ENCODE results near the gene HDAC7.

HDAC7 gene

DNA sequence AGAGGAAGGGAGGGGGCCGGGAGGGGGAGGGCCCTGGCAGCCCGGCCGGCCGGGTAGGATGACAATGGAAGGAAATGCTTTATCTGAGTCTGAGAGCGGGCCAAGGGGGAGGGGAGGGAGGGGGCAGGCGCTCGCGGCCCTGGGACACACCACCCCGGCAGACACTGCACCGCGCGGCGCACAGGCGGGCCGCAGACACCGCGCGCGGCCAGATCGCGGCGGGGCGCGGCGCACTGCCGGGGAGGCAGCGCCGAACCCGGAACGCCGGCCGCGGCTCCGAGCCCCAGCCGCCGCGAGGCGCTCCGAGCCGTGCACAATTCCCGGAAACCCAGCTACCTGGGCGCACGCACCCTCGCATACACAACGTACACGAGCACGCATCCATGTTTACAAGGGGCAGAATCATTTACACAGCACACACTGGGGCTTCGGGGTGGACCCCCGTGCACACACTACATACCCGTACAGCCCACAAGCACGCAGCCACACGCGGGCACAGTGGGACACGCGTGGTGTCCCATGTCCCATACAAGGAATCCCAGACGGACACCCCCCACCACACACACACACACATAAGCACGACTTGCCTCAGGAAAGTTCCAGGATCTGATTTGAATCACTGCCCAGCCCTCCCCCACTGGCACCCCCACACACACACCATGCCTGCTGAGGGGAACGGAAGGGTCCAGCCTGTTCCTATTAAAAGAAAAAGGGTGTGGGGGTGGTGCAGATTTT lies at the start of gene HDAC7:
HDAC7 (minus strand) TSS at position 8 of the 735 bp plus-strand sequence. CDS start 118 bp downstream, outside the sequence.
- DNase-seq: peak; percentile 89

DNA sequence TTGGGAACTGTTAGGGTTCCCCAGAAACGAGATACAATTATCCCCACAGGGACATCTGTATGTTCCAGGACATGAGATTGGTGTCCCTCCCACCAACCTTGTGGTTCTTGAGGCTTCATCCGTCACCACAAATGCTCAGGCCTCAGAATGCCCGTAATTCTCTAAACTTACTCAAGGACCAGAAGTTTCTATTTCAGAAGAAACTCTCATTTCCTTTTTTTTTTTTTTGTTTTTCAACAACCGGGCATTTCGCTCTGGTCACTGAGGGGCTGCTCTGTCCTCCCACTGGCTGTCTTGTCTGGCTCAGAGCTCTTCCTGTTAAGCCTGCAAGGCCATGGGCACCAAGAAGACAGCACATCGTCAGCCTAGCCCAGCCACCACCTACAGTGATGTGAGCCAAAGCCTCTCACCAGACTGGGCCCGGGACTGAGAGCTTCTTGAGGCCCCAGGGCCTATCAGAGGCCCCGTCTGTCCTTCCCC lies 48.9 kb upstream of the HDAC7 start:
- peak; percentile 46 for DNase-seq

DNA sequence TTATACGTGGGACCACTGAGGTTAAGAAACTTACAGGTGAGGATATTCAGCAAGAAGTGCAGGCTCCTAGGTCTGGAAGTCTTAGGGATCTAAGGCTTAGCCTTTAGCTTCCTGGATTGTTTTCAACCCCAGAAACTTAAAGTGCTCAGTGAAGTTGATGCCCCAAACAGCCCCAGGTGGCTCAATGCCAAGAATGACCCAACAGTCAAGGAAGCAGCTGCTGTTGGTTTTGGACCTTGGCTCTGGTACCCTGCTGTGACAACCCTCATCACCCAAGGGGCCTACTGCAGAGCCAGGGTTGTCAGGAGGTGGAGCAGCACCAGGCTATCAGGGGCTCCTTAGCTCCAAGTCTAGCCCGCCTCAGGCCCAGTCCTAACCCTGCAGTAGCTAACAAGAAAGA lies 48.3 kb upstream of the HDAC7 start:
- no peak for DNase-seq

DNA sequence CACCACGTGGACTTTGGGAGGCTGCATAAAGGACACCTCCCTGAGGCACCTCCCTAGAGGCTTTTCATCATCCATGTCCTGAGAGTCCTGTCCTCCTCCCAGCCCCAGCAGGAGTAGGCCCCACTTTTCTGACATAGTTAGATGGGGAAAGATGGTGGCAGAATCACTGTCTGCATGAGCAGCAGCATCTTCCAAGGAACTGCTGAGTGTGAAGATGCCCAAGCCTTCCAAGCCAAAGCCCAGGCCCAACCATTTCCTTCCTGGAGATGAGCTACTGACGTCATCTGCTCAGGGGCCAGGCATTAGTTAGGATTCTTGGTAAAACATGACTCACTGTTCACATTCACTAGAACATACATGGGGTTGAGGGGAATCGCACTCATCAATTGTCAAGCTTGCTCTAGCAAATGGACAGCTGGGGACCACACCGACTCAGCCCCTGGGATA lies 47.8 kb upstream of the HDAC7 start:
- no peak for DNase-seq

DNA sequence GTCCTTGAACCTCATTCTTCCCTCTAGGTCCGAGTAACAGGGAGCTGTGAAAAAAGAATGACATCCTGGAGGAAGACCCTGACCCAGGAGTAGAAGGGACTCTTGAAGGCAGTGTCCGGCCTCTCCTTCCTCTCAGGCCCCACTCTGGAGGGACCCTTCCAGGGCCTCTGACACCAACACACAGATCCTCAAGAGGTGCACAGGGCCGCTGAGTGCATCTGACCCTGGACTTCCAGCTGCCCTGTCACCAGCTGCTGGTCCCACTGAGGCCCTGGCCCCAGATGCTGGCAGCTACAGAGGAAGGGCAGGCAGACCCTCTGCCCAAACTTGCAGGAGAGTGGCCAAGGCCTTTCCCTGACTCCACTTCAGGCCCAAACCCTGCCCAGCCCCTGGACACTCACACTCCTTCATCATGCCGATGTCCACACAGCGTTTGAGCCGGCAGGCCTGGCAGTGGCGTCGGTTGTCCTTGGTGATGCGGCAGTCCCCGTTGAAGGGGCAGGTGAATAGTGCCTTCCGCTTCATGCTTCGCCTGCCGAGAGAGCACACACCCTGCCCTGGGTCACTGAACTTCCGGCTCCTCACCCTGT lies 45.0 kb upstream of the HDAC7 start:
- no peak for DNase-seq

DNA sequence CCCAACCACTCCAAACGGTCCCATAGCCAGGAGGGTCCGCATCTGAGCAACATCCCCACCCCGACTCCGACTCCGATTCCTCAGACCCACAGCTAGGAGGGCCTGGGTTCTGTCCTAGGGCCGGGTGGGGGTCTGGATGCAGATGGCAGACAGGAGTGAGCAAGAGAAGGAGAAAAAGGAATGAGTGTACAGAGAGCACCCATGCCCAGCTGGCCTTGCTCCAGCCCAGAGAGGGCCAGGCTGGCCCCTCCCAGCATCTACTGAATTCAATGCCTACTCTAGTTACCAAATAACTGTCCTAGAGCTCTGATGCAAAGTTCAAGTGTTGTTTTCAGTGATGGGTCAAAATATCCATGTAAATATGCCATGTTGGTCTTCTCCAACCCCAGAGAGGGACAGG lies 44.3 kb upstream of the HDAC7 start:
- DNase-seq: no peak

DNA sequence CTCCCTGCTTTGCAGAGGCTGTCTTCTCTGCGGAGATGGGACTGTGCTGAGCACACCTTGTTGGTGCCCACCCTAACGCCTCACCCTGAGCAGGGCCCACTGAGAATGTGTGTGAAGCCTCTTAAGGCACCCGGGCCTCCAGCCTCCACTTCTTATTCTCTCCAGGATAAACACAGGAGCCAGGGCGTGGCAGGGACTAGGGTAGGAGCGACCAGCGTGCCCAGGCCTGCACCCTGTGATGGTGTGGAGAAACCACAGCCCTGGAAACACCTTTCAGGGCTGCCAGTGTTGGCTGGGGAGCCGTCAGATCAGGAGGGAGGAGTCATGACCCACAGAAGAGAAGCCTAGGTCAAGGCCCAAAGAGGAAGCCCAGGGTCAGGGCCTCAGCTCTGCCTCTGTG lies 43.8 kb upstream of the HDAC7 start:
- no peak for DNase-seq

DNA sequence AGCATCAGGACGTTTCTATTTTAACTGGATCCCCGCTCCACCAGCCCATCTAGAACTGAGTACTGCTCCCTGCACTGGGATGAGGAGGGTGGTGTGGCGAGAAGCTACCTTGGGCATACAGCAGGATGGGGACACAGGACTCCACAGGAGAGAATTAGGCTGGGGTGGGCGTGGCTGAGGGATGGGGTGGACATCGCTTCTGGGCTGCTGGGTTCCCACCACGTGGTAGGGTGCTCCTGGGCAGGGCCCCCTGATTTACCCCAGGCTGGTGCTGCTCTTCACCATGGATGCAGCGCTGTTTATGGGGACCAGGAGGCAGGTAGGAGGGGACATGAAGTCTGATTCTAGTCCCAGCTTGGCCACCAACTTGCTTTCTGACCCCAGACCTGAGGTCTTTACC lies 43.2 kb upstream of the HDAC7 start:
- DNase-seq: no peak

DNA sequence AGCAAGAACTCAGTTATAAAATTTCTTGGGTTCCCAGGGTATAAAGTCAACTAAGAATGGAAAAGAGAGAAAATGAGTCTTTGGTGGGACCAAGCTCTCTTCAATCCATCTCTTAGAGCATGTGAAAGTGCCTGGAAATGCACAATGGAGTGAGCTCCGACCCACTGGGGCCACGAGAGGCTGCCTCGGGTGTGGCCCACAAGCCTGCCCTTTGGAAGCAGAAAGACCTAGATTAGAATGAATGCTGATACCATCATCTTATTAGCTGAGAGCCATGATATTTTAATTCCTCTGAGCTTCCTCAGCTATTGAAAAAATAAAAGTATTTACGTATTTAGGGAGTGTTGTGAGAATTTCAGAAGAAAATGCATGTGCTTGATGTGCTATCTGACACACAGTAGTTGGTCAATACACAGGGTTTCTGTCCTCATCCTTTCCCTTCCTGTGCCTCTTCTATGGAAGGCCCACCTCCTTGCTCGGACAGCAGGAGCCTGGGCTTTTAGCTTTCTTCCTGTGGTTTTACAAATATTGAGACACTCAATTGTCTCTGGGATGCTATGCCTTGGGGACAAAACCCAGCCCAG lies 42.6 kb upstream of the HDAC7 start:
- no peak for DNase-seq

DNA sequence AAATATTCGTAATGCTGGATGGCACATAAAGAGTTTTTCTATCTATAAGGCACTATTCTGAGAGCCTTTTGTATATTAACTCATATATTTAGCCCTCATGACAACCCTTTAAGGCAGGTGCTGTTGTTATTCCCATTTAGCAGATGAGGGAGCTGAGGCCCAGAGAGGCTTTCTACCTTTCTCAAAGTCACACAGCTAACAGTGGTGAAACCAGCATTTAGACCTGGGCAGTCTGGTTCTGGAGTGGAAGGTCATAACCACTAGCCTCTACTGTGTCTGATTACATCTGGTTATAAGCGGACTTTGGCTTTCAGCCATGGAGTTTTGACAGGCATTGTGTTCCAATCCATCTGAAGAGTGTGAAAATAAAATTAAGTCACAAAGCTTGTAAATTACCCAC lies 41.2 kb upstream of the HDAC7 start:
- no peak for DNase-seq

DNA sequence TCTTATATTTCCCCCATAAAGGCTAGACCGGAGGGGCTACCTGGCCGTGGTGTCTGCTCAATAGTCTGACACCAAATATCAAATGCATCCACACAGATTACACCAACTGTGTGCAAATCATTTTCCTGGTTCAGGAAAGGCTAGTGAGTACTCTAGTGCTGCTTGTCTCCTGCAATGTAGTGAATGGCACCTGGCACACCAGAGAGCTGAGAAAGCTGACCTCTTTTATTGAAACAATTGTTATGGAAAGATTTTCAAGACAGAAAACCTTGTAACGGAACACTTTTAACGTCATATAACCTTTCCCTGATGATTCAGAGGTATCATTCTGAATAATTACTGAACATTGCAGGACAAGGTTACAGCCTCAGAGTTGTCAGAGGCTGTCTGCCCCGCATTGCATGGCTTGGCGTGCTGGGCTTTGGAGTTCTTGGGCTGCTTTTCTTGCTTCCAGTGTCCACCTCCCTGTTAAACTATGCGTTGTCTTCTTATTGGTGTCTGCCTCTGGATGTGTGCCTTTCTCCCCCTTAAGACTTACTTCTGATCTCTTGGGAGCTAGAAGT lies 40.7 kb upstream of the HDAC7 start:
- no peak for DNase-seq

DNA sequence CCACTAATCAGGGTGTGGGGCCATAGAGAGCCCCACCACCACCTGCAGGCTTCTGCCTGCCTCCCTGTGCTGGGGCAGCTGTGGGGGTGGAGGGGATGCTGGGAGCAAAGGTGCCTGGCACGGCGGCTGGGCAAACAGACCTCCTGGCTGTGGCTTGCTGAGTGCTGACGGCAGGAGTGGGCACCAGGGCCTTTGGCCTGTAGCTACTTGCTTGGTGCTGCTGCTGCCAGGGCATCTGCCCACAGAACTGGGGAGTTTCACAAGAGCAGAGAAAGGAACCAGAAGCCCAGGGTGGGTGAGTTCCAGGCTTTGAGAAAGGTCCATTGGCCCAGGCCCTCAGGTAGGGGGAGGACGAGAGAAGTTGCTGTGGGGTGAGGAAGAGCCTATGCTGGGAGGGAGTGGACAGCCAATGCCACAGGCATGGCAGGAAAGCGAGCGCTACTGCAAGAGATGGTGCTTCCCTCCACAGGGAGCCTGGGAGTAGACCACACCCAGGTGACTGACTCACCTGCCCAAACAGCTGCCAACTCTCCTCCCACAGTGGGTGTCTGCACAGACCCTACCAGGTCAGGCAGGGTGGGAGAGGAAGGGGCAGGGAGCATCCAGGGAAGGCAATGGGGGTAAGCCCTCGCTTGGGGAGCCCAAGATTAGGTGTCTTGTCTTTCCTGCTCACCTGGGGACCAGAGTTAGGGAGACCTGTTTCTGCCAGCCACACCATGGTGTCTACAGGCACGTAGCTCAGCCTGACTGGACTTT lies 39.0 kb upstream of the HDAC7 start:
- DNase-seq: no peak

DNA sequence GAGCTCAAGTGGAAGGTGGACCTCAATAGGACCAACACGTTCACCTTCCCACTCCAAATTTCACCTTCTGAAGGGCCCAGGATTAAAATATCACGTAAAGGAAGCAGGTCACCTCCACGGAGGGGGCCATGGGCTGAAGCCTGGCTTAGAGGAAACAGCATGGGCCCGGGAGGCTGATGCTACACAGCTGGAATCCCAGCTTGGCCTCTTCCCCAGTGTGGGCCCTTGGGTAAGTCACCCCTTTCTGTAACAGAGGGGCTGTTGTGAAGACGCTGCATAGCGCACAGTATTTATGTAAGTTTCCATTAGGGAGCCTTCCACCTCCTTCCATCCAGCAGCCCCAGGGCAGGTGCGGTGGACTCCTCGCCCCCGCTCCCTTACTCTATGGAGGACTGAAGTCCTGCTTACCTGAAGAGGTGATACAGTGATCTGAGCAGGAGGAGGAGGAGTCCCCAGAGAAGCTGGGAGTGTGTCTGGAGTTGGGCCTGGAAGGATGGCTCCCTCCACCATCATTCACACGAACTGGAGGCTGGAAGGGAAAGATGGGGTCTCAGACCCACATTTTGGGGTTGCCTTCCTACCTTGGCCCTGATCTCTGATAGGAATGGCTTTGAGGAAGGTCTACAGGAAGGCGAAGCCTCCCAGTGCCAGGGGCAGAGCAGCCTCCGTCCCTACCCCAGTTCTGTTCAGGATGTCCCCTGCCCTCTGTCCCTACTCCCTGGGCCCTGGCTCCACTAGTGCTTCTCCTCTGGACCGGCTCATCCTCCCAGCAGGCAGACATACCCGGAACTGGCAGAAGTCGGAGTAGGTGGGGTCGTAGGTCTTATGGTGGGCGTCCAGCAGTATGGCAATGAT lies 37.2 kb upstream of the HDAC7 start:
- DNase-seq: no peak

DNA sequence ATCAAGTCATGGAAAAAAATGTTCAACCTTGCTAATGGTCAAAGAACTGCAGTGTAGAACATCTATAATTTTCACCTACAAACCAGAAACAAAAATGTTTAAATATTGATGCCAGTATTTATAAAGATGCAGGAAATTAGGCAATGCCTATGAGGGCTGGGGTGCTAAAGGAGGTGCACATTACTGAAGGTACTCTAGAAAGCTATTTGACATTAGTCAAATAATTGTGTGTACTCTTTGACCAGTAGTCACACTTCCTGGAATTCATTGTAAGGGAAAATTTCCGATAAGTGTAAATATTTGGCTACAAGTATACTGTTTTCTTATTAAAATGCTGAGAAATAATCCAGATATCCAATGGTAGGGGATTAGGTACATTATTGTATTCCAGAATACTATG lies 36.4 kb upstream of the HDAC7 start:
- no peak for DNase-seq

DNA sequence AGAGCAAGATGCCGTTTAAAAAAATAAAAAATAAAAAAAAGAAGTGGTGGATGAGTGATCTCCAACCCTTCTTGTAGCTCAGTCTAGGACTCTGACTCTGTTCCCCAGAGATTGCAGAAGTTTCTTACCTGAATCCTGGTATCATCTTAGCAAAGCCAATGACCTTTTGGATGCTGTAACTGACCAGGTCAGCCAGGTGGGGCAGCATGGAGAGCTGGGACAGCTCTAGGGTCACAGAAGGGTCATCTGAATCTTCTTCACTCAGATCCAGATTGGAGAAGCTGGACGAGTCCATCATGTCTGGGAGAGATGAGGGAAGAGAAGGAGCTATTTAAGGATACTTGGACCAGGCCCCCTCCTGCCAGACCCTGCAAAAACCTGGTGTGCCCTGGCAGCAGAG lies 35.8 kb upstream of the HDAC7 start:
- DNase-seq: no peak

DNA sequence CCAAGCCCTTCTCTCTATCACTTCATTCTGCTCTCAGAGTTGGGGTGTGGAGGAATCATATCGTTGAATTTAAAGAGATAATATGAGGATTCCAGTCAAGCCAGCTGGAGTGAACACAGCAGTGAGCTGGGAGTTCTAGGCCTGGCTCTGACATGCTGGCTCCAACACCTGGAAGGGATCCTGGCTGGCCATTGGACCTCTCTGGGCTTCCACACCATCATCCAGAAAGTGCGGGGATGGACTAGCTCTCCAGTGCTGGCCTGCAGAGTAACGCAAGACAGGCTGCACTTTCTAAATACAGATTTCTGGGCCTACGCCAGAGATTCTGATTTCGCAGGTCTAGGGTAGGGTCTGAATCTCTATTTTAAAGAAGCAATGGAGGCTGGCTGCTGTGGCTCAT lies 34.8 kb upstream of the HDAC7 start:
- DNase-seq: no peak

DNA sequence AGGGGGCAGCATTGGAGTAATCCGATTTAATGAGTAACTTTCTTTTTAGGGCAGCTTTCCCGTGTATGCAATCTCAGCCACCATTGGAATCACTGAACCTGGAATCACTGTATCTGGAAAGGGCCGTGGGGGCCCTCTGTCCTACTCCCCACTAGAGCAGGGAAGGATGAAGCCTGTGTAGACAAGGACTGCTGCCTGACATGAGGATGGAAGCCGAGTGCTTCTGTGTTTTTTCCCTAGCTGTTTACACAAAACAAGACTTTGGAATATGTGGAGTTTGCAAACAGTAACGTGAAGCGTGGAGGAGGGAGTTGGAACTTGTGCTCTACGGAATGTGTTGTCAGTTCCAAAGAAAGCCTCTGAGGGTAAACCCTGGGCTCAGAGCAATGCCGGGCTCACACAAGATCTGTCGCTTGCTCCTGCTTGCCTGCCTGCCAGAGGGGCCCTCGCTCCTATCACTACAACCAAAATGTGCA lies 32.4 kb upstream of the HDAC7 start:
- DNase-seq: no peak

DNA sequence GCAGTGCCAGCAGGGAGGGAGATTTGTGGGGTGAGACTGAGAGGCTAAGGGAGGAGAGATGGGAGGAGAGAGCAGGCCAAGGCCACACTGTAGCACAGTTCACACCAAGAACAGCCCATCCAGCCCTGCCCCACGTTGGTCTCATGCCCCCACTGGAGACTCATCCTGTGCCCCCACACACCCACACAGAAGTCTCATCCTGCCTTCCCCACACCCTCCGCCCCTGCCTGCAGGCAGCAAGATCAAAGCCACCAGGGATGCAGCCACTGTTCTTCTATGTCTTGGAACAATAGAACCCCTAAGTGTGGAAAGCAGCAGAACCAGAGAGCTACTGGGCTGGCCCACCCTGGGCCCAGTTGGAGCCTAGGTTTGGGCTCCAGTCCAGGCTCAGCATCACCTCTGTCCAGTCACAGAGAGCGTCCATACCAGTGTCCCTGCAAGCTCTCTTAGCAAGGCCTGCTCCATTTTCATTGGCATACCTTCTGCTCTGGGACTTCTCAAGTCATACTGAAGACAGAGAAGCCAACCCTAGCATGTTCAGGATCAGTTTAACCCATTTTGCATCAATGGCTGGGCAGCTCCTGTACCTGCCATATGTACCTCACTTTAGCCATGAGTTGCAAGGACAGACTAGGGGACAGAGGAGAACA lies 31.7 kb upstream of the HDAC7 start:
- no peak for DNase-seq

DNA sequence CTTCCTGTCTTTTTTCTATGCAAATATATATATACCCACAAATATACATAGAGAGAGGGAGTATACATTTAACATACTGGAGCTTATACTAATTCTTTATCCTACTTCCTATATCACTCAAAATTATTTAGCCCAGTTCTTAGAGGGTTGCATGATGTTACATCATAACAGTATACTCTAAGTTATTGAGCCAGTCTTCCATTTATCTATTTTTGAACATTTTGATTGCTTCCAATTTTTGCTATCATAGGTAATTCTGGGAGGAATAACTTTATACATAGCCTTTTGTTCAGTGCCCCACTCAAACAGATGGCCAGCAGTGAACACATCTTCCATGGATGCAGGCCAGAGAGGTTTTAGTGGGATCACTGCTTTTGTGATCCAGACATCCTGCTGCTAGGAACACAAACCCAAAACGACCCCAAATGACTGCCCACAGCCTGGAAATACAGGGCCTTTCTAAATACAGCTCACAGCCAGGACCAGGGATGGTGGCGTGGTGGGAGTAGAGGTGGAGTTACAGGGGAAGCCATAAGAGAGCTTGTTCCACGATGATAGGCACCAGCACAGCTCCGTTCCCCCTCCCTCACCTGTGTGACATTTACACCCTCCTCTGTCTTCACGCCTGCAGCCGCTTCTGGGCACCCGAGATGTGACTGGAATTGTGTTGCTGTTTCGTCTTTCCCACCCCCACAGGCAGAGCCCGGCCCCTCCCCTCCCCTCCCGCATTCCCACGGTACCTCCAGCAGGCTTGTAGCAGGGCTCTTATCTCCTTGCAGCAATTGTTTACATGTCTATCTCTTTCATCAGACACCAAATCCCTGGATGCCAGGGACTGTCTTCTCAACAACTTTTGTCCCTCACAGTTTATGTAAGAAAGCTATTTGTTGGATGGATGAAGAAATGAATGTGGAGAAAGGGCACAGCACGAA lies 30.7 kb upstream of the HDAC7 start:
- DNase-seq: no peak

DNA sequence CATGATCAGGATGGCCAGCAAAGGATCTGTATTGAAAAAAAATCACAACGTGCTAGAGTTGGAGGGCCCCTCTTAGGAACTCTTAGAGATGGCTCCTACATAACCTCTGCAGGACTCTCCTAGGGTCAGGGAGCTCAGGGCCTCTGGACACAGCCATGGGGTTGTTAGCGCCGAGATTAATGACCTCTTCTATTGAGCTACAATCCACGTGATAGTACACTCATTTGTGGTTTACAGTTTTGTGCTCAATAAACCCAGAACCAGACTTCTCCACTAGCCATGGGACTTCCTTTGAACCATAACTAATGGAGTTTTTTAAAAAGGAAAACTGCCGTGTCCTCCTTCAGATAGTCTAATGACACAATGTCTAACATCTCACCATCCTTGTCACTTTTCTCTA lies 29.6 kb upstream of the HDAC7 start:
- DNase-seq: no peak

All from RPMI8226 (cell line).